Esophagus (tissue), 2 donors: ENCODE results near the gene STYK1. TPM values are rescaled to one million over a fixed set of nuclear protein-coding genes. Genes with fewer than 3 reads are reported as not detected.
"Not testable (repeated sequence)": the region's sequence is repeated elsewhere in the genome, so short reads cannot be mapped to it uniquely, and the experiment has no call there.

Source experiments
- H3K27ac ChIP-seq, 2 donors: one replicate each; pipeline ENCODE4 v1.5.1; 2013; ENCODE audit warnings: low read depth in 2 of 2, mild to moderate bottlenecking in 2 of 2, inconsistent platforms in 1 of 2, low read length in 1 of 2, moderate library complexity in 1 of 2
- H3K27me3 ChIP-seq, 2 donors: one replicate each; pipeline ENCODE4 v1.6.1; 2013; ENCODE audit warnings: low read length in 2 of 2, control low read depth in 1 of 2, mild to moderate bottlenecking in 1 of 2; ENCODE audit not compliant: insufficient read depth in 2 of 2, control insufficient read depth in 1 of 2
- H3K36me3 ChIP-seq, 2 donors: one replicate each; pipeline ENCODE4 v1.6.1; 2013; ENCODE audit warnings: low read length in 1 of 2; ENCODE audit not compliant: control insufficient read depth in 2 of 2, insufficient read depth in 2 of 2
- H3K4me1 ChIP-seq, 2 donors: one replicate each; pipeline ENCODE4 v1.6.1; 2013; ENCODE audit warnings: low read length in 1 of 2; ENCODE audit not compliant: control insufficient read depth in 2 of 2, insufficient read depth in 2 of 2
- H3K4me3 ChIP-seq, 2 donors: one replicate each; pipeline ENCODE4 v1.5.1; 2013; ENCODE audit warnings: low read length in 2 of 2, mild to moderate bottlenecking in 2 of 2, low read depth in 1 of 2, moderate library complexity in 1 of 2
- H3K9me3 ChIP-seq, 2 donors: one replicate each; pipeline ENCODE4 v1.6.1; 2013; ENCODE audit warnings: mild to moderate bottlenecking in 2 of 2, low read depth in 1 of 2, low read length in 1 of 2, moderate library complexity in 1 of 2; ENCODE audit not compliant: control insufficient read depth in 2 of 2, insufficient read depth in 1 of 2
- whole genome bisulfite sequencing, 2 donors: extraction: QIAGEN DNeasy Blood & Tissue Kit; methylation state at CpG; one replicate each; pipeline ENCODE4 v1.1.7; 2013; 5-methylcytosine and 5-hydroxymethylcytosine counted together
- polyA plus RNA-seq, 2 donors: library from polyadenylated mRNA; stranded (reverse); fragments of 200-250 nt; gene quantifications; one replicate each; pipeline ENCODE4 v1.2.3, GENCODE V29; 2013
- donor health status: healthy with polysubstance abuse.
- donor health status: Bipolar disorder and iron deficiency.

Gene STYK1
- polyA plus RNA-seq, 2 donors, result 5.4 to 7.0 TPM

DNA sequence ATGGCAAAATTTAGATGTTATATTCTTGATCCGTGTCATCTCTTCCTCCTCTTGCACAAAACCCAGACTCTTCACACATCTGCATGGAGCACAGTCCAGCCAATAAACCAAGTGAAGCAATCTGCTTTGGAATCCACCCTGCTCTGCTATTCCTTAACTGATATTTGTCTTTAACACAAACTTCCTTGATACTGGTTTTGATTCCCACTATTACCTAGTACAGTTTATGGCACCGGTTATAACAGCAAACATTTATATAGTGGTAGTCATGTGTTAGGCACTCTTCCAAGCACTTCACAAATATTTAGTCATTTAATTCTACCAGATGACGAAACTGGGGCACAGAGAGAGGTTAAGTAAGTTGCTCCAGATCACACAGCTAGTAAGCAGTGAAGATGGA is 12.5 kb downstream of the STYK1 start:
- Histone ChIP-seq H3K9me3 (no peaks in the 10 kb centered on the region), H3K4me1 (no peaks in the 10 kb centered on the region), H3K27me3 (no peaks in the 10 kb centered on the region), H3K4me3 (no peak overlapping the region), H3K27ac (no peak overlapping the region), H3K36me3 (no peaks in the 10 kb centered on the region)
- WGBS, 2 donors, result 44 to 51% methylated on average over 3 of the region's 3 CpGs

GRCh38 chr12:10654003-10654402 is 19.8 kb downstream of the STYK1 start:
- Histone ChIP-seq H3K4me1 (no peaks in the 10 kb centered on the region), H3K9me3 (no peaks in the 10 kb centered on the region), H3K27me3 (no peaks in the 10 kb centered on the region), H3K36me3 (no peaks in the 10 kb centered on the region), H3K4me3 (no peak overlapping the region), H3K27ac (no peak overlapping the region)

- WGBS, 2 donors, result 70 to 76% methylated on average over 3 of the region's 3 CpGs
- Histone ChIP-seq H3K4me3 (no peak overlapping the region), H3K27ac (no peak overlapping the region), H3K36me3 (no peaks in the 10 kb centered on the region), H3K27me3 (no peaks in the 10 kb centered on the region), H3K4me1 (no peaks in the 10 kb centered on the region), H3K9me3 (no peaks in the 10 kb centered on the region)
Observed at GRCh38 chr12:10652192-10652591, 21.7 kb downstream of the STYK1 start.

GRCh38 chr12:10646576-10646975 is 27.3 kb downstream of the STYK1 start:
- H3K9me3 ChIP-seq, H3K27me3 ChIP-seq, H3K4me1 ChIP-seq, H3K36me3 ChIP-seq, H3K4me3 ChIP-seq, H3K27ac ChIP-seq: not testable (repeated sequence)

DNA sequence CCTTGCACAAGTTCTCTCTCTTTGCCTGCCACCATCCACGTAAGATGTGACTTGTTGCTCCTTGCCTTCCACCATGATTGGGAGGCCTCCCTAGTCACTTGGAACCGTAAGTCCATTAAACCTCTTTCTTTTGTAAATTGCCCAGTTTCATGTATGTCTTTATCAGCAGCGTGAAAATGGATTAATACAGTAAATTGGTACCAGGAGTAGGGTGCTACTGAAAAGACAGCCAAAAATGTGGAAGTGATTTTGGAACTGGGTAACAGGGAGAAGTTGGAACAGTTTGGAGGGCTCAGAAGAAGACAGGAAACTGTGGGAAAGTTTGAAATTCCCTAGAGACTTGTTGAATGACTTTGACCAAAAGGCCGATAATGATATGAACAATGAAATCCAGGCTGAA is 27.9 kb downstream of the STYK1 start:
- Histone ChIP-seq H3K9me3 (peaks cover 3 to 5% of the 10 kb centered on the region in 2 donors), H3K27me3 (no peaks in the 10 kb centered on the region), H3K36me3 (no peaks in the 10 kb centered on the region), H3K27ac (no peak overlapping the region), H3K4me3 (no peak overlapping the region), H3K4me1 (no peaks in the 10 kb centered on the region)
- 45 to 59% methylated on average over 4 of the region's 4 CpGs for WGBS, 2 donors

- Histone ChIP-seq H3K27ac (peak overlapping the region; percentile 43 to 83), H3K4me1 (no peaks in the 10 kb centered on the region), H3K4me3 (no peak overlapping the region), H3K27me3 (no peaks in the 10 kb centered on the region), H3K36me3 (no peaks in the 10 kb centered on the region), H3K9me3 (peaks cover 3% of the 10 kb centered on the region in 2 donors)
- 69 to 71% methylated on average over 6 of the region's 6 CpGs for WGBS, 2 donors
Observed at GRCh38 chr12:10641735-10642500, 31.9 kb downstream of the STYK1 start.

DNA sequence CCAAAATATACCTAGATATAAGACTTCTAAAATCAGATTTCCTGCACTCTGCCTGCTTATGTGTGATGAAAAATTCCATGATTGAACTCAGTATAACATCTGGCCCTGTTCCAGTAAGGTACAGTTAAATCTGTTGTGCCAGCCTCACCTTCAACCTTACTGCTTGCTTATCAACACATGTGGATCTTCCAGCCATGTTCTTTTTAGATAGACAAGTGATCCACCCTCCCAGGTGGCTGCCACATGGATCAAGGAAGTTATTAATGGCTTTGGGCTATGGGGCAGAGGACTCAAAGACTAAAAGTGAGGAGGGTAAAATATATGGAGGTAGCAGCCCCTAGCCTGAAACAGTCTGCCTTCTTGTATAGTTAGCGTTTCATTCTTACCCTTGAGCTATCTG is 35.1 kb downstream of the STYK1 start:
- no peaks in the 10 kb centered on the region for H3K36me3 ChIP-seq
- 91 to 93% methylated on average over 1 of the region's 1 CpG for WGBS, 2 donors
- H3K27ac ChIP-seq, result no peak overlapping the region
- H3K9me3 ChIP-seq, result no peaks in the 10 kb centered on the region
- H3K4me1 ChIP-seq, result no peaks in the 10 kb centered on the region
- no peak overlapping the region for H3K4me3 ChIP-seq
- H3K27me3 ChIP-seq, result no peaks in the 10 kb centered on the region

DNA sequence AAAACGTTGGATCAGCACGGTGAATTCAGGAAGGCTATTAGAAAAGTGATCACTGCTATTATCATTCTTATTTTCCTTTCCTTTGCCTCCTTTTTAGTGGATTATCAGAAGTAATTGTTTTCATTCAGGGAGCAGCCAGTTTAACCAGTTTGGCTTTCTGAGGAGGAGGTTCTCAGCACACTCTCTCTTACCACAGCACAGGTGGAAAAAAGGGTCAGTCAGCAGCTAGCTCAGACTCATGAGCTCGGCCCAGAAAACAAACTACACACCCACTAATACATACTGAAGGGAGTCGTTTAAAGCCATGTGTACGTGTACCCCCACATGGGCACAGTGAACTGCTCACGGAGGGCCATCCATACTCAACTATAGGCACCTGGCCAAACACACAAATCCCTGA is 37.2 kb downstream of the STYK1 start:
- WGBS, 2 donors, result 35 to 39% methylated on average over 6 of the region's 6 CpGs
- Histone ChIP-seq H3K9me3 (no peaks in the 10 kb centered on the region), H3K4me3 (no peak overlapping the region), H3K4me1 (no peaks in the 10 kb centered on the region), H3K27me3 (no peaks in the 10 kb centered on the region), H3K36me3 (no peaks in the 10 kb centered on the region), H3K27ac (peak overlapping the region; percentile 55 to 94)

GRCh38 chr12:10636124-10636523 is 37.7 kb downstream of the STYK1 start:
- H3K9me3 ChIP-seq, result no peaks in the 10 kb centered on the region
- WGBS, 2 donors, result 59 to 68% methylated on average over 3 of the region's 3 CpGs
- H3K4me3 ChIP-seq, result peak overlapping the region in 1 of 2 donors; percentile 15
- no peaks in the 10 kb centered on the region for H3K4me1 ChIP-seq
- H3K27me3 ChIP-seq, result no peaks in the 10 kb centered on the region
- H3K27ac ChIP-seq, result peak overlapping the region; percentile 55 to 82
- no peaks in the 10 kb centered on the region for H3K36me3 ChIP-seq

GRCh38 chr12:10635306-10635705 is 38.5 kb downstream of the STYK1 start:
- H3K4me1 ChIP-seq, result no peaks in the 10 kb centered on the region
- no peak overlapping the region for H3K4me3 ChIP-seq
- 76 to 78% methylated on average over 2 of the region's 2 CpGs for WGBS, 2 donors
- H3K27me3 ChIP-seq, result no peaks in the 10 kb centered on the region
- H3K27ac ChIP-seq, result no peak overlapping the region
- H3K36me3 ChIP-seq, result no peaks in the 10 kb centered on the region
- H3K9me3 ChIP-seq, result no peaks in the 10 kb centered on the region
